ENCODE data around the gene TNFRSF19. TPM values are rescaled to one million over a fixed set of nuclear protein-coding genes. Genes with fewer than 3 reads are reported as not detected.

The TNFRSF19 gene
- total and polyA plus RNA-seq, 10 of the 15 experiments (the other 5 are each of a cell fraction or from before 2014, with no cell fraction given), result 16.4 to 46.2 (median 35.4) TPM

DNA sequence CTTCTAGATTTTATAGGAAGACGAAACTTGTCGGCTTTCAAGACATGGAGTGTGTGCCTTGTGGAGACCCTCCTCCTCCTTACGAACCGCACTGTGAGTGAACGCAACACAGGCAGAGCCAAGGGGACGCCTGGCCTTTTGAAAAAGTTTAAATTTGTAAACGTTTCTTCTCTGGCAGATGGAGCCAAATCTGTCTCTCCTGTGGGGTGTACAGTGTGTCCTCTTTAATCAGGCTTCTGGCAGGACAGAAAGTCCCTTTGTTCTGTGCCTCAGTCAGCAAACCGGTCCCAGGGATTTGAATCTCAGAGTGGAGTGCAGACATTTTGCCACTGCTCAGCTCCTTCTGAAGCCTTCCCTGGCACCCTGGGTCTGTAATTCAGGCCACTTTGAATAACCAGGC lies 56.5 kb downstream of the TNFRSF19 start (continued):
- TF ChIP-seq, protein P1, sequence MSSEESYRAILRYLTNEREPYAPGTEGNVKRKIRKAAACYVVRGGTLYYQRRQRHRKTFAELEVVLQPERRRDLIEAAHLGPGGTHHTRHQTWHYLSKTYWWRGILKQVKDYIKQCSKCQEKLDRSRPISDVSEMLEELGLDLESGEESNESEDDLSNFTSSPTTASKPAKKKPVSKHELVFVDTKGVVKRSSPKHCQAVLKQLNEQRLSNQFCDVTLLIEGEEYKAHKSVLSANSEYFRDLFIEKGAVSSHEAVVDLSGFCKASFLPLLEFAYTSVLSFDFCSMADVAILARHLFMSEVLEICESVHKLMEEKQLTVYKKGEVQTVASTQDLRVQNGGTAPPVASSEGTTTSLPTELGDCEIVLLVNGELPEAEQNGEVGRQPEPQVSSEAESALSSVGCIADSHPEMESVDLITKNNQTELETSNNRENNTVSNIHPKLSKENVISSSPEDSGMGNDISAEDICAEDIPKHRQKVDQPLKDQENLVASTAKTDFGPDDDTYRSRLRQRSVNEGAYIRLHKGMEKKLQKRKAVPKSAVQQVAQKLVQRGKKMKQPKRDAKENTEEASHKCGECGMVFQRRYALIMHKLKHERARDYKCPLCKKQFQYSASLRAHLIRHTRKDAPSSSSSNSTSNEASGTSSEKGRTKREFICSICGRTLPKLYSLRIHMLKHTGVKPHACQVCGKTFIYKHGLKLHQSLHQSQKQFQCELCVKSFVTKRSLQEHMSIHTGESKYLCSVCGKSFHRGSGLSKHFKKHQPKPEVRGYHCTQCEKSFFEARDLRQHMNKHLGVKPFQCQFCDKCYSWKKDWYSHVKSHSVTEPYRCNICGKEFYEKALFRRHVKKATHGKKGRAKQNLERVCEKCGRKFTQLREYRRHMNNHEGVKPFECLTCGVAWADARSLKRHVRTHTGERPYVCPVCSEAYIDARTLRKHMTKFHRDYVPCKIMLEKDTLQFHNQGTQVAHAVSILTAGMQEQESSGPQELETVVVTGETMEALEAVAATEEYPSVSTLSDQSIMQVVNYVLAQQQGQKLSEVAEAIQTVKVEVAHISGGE (CRISPR knock-in tag; IDR thresholded peaks at IDR 0.05), result no peak

DNA sequence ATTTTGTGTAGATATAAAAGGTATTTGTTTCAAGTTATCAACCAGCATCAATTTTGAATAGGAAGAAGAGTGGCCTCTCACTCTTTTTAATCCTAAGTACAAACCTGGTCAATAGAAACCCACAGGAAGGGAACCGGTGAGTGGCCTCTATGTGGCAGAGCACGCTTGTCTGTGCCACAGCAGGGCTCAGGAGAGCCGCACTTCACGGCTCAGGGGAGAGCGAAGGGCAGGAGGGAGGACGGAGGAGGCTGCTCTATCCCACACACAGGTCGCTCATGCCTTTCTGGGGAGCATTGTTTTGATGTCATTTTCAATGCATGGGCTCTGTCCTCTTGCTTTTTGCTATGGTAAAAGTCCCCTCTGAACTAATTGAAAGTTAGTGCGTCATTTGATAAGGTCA lies 57.2 kb downstream of the TNFRSF19 start:
- H2AFZ ChIP-seq (ENCODE audit: control insufficient read depth, low read depth, low read length), result no peak overlapping the region
- RAD21 ChIA-PET (ENCODE audit: unreplicated experiment), result no interaction called here
- no peak for FAIRE-seq
- WGBS (ENCODE audit: insufficient coverage, insufficient replicate concordance, low lambda C conversion rate, missing lambda C conversion rate), result 39% methylated on average over 8 of the region's 8 CpGs
- POLR2A ChIA-PET, result no interaction called here
- H3K9ac ChIP-seq (ENCODE audit: control insufficient read depth, insufficient read depth, low read length), result no peak overlapping the region
- H3K4me1 ChIP-seq (ENCODE audit: control insufficient read depth, insufficient read depth, low read length), result no peaks in the 10 kb centered on the region
- H3K4me3 ChIP-seq, result no peak overlapping the region
- H3K36me3 ChIP-seq (ENCODE audit: control insufficient read depth in 2 of 2, insufficient read depth in 2 of 2, low read length in 1 of 2), result peaks cover 0 to 15% of the 10 kb centered on the region in 2 experiments; a peak in 2 of 4 replicates
- no peak for TF ChIP-seq NRF1 (conservative IDR thresholded peaks at IDR 0.05; ENCODE audit: low read depth, low read length)
- no peak for TF ChIP-seq POLR2AphosphoS2 (IDR thresholded peaks at IDR 0.05; ENCODE audit: low read depth, low read length)
- no peak for TF ChIP-seq ZNF384 (IDR thresholded peaks at IDR 0.05; ENCODE audit: borderline replicate concordance, low read depth, low read length)
- no peak for TF ChIP-seq MTA3 (IDR thresholded peaks at IDR 0.05; ENCODE audit: borderline replicate concordance, low read length)
- TF ChIP-seq EED (IDR thresholded peaks at IDR 0.05; ENCODE audit: low read depth), result no peak
- no peak for TF ChIP-seq SIX5 (IDR thresholded peaks at IDR 0.05; ENCODE audit: low read depth, low read length, severe bottlenecking)
- TF ChIP-seq IKZF2 (IDR thresholded peaks at IDR 0.05), result no peak
- TF ChIP-seq, protein P1 (CRISPR knock-in tag; IDR thresholded peaks at IDR 0.05), result no peak
- TF ChIP-seq POLR2A (IDR thresholded peaks at IDR 0.05; ENCODE audit: low read depth, low read length), result no peak
- TF ChIP-seq JUNB (IDR thresholded peaks at IDR 0.05), result no peak
- no peak for TF ChIP-seq CHD4 (IDR thresholded peaks at IDR 0.05)
- TF ChIP-seq NFYA (IDR thresholded peaks at IDR 0.05; ENCODE audit: borderline replicate concordance, low read depth, low read length), result no peak
- BruUV-seq (replicated peaks), result no TSS peak
- peaks cover 4% of the 10 kb centered on the region; the same call in 2 of the 3 replicates for H3K9me3 ChIP-seq (replicated peaks; ENCODE audit: control insufficient read depth, insufficient read depth, low read length)
- CTCF ChIA-PET, result no interaction called here
- SMC1A ChIA-PET (ENCODE audit: uncharacterized antibody, unreplicated experiment), result no interaction called here
- H4K20me1 ChIP-seq (ENCODE audit: control insufficient read depth, insufficient read depth), result 0 out of 2 replicates have a peak, but pooled peaks cover 3% of the 10 kb centered on the region
- DNase-seq (ENCODE audit: low read depth, low spot score), result no peak
- H3K27ac ChIP-seq (ENCODE audit: control insufficient read depth, insufficient read depth), result no peak overlapping the region
- no peak overlapping the region for H3K4me2 ChIP-seq (ENCODE audit: control insufficient read depth, insufficient read depth)
- no peaks in the 10 kb centered on the region; the same call in 1 of the 2 replicates for H3K79me2 ChIP-seq (ENCODE audit: control insufficient read depth, insufficient read depth, low read length)
- in situ Hi-C loops (cut with MboI), result no loop called here
- no peak for ATAC-seq
- H3K27me3 ChIP-seq (replicated peaks in 1 of 2; ENCODE audit: control insufficient read depth in 2 of 2, insufficient read depth in 2 of 2, low read length in 1 of 2), result no peaks in the 10 kb centered on the region; a peak in 1 of 4 replicates
- intact Hi-C loops (cut with micrococcal nuclease; ENCODE audit: unreplicated experiment), result no loop called here

Data from GM12878 (cell line).